ENCODE results near the gene TSPOAP1.

TSPOAP1 gene

GRCh38 chr17:58335061-58335731 is 6.6 kb upstream of the TSPOAP1 start:
- TF ChIP-seq CTCF (conservative IDR thresholded peaks at IDR 0.05; ENCODE audit: low read depth, low read length), result no peak
- DNase-seq (ENCODE audit: low read depth), result no peak
- no peak overlapping the region for H3K4me3 ChIP-seq (ENCODE audit: low read depth, low read length)

- no peak for TF ChIP-seq CTCF (conservative IDR thresholded peaks at IDR 0.05; ENCODE audit: low read depth, low read length)
- H3K4me3 ChIP-seq (ENCODE audit: low read depth, low read length), result no peak overlapping the region
- no peak for DNase-seq (ENCODE audit: low read depth)
Observed at GRCh38 chr17:58334661-58335060, 6.1 kb upstream of the TSPOAP1 start.

GRCh38 chr17:58334256-58334655 is 5.7 kb upstream of the TSPOAP1 start:
- DNase-seq (ENCODE audit: low read depth), result no peak
- H3K4me3 ChIP-seq (ENCODE audit: low read depth, low read length), result no peak overlapping the region
- no peak for TF ChIP-seq CTCF (conservative IDR thresholded peaks at IDR 0.05; ENCODE audit: low read depth, low read length)

GRCh38 chr17:58333736-58334207 is 5.2 kb upstream of the TSPOAP1 start:
- no peak for TF ChIP-seq CTCF (conservative IDR thresholded peaks at IDR 0.05; ENCODE audit: low read depth, low read length)
- no peak overlapping the region for H3K4me3 ChIP-seq (ENCODE audit: low read depth, low read length)
- no peak for DNase-seq (ENCODE audit: low read depth)

- TF ChIP-seq CTCF (conservative IDR thresholded peaks at IDR 0.05; ENCODE audit: low read depth, low read length), result no peak
- no peak overlapping the region for H3K4me3 ChIP-seq (ENCODE audit: low read depth, low read length)
- no peak for DNase-seq (ENCODE audit: low read depth)
Observed at GRCh38 chr17:58332778-58333735, 4.5 kb upstream of the TSPOAP1 start.

- TF ChIP-seq CTCF (conservative IDR thresholded peaks at IDR 0.05; ENCODE audit: low read depth, low read length), result no peak
- no peak overlapping the region for H3K4me3 ChIP-seq (ENCODE audit: low read depth, low read length)
- no peak for DNase-seq (ENCODE audit: low read depth)
Observed at GRCh38 chr17:58331815-58332777, 3.5 kb upstream of the TSPOAP1 start.
